Stimulated activated CD4-positive, alpha-beta T cell treated with anti-CD3 and anti-CD28 coated beads, Interleukin-1b, Interleukin-23, amount 100 ng/mL, for 48 hours (primary cell): ENCODE data around the gene MINAR2.

Experiments
- DNase-seq: peaks from one replicate; pipeline ENCODE4 v3.0.0-alpha.2; 2020

The MINAR2 gene

GRCh38 chr5:129773376-129773775 is 25.5 kb downstream of the MINAR2 start:
- DNase-seq, result no peak

GRCh38 chr5:129781594-129781993 is 33.7 kb downstream of the MINAR2 start:
- DNase-seq, result no peak

GRCh38 chr5:129803403-129803802 is 55.5 kb downstream of the MINAR2 start:
- DNase-seq, result no peak

GRCh38 chr5:129804705-129805104 is 56.8 kb downstream of the MINAR2 start:
- no peak for DNase-seq

DNA sequence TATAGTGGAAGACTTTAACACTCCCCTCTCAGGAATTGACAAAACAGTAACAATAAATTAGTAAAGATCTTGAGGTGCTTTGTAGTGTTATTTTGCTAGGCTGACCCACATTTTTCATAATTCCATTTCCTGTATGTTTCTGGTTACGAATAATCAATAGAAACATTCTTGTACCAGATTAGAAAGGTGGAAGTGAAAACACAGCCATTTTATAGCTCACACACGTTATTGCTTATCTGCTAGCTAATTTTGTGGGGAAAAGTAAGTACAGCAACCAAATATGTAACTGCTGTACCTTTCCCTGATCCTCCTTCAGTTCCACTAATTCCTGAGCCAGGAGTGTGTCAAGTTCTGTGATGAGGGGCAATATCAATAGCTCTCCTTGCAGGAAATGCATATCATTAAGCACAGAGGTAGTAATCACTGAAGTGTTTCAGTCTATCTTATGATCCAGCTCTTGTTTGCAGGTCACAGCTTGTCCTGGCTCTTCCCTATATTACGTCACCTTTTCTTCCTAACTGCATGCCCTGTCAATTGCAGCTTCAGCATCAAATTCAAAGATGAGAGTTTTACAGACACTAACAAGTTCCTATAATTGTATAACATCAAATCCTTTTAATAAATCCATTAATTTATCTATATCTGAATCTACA is 59.4 kb downstream of the MINAR2 start:
- no peak for DNase-seq
